Uterus (tissue), 4 donors: ENCODE data around the gene CHERP. TPM values are rescaled to one million over a fixed set of nuclear protein-coding genes. Genes with fewer than 3 reads are reported as not detected.
"Not testable (repeated sequence)": the region's sequence is repeated elsewhere in the genome, so short reads cannot be mapped to it uniquely, and the experiment has no call there.

Source experiments
- DNase-seq, 2 donors: peaks; one replicate each; pipeline ENCODE4 v3.0.0-alpha.2; 2019 to 2020
- H3K27ac ChIP-seq, 2 donors: fragments of 200-600 bp; sonication (generic); 1 replicate in 1 of 2; 2 replicates in 1 of 2; pipeline ENCODE4 v1.5.1; 2016 to 2018
- H3K27me3 ChIP-seq, 2 donors: fragments of 200-600 bp; sonication (generic); one replicate each; pipeline ENCODE4 v1.5.1; 2018 to 2019; ENCODE audit warnings: control low read depth in 1 of 2
- H3K36me3 ChIP-seq, 2 donors: fragments of 200-600 bp; sonication (generic); one replicate each; pipeline ENCODE4 v1.5.1; 2019; ENCODE audit warnings: control low read depth in 1 of 2
- H3K4me1 ChIP-seq, 2 donors: fragments of 200-600 bp; sonication (generic); one replicate each; pipeline ENCODE4 v1.5.1; 2018 to 2019; ENCODE audit warnings: control low read depth in 1 of 2
- H3K4me3 ChIP-seq, 2 donors: fragments of 200-600 bp; sonication (generic); 1 replicate in 1 of 2; 2 replicates in 1 of 2; pipeline ENCODE4 v1.5.1; 2018 to 2019; ENCODE audit warnings: mild to moderate bottlenecking in 1 of 2
- H3K9me3 ChIP-seq, 2 donors: fragments of 200-600 bp; sonication (generic); one replicate each; pipeline ENCODE4 v1.5.1; 2019; ENCODE audit warnings: control low read depth in 1 of 2
- POLR2A ChIP-seq, 2 donors: fragments of 450-650 bp; IDR thresholded peaks; one replicate each; pipeline ENCODE4 v1.6.1; 2016; ENCODE audit warnings: antibody characterized with exemption in 2 of 2, mild to moderate bottlenecking in 1 of 2, moderate library complexity in 1 of 2
- intact Hi-C: fragments of 100-400 bp; cut with DNase I; formaldehyde crosslinking; loops from one replicate; pipeline ENCODE4 v1.15.1; 2023; ENCODE audit warnings: low total_unique reads
- total RNA-seq, 4 donors: library from RNA; depleted of rRNA in 3 of 4; stranded (reverse); fragments of >200 nt in 3 of 4; gene quantifications; one replicate each; pipeline versions ENCODE4 v1.1.0 to v1.2.4, GENCODE V29; 2014 to 2023
- TF ChIP-seq, protein P1 (sequence below), 4 experiments: fragments of 200-600 bp in 2 of 4; fragments of 450-650 bp in 2 of 4; sonication (generic) in 2 of 4; IDR thresholded peaks; one replicate each; pipeline ENCODE4 v1.5.1; 2016 to 2019; ENCODE audit warnings: antibody characterized with exemption in 4 of 4, mild to moderate bottlenecking in 2 of 4, moderate library complexity in 1 of 4
- donor health status: DM: yes; HTN: yes; CAD: no.

Gene CHERP
- total RNA-seq, 4 donors from 2014 or later: 1.8 to 47.9 (median 7.8) TPM

DNA sequence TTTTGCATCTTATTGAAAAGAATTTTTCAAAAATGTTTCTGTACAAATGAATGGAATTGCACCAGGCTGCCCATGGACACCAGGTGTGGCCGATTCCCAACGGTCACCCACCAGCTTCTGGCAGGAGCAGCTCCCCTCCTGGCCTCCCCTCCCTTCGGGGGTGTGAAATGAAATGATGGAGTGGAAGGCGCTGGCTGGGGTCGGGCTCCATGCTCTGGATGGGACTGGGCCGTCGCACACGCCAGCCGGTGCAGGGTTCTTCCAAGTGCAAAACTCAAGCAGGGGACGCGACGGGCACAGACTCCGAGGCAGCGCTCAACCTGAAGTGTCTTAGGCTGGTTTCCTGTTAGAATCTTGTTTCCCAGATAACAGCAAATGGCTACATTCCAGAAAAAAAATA, 24.2 kb downstream of the CHERP start:
- no peaks in the 10 kb centered on the region for H3K4me1 ChIP-seq
- no peaks in the 10 kb centered on the region for H3K27me3 ChIP-seq
- TF ChIP-seq, protein P1, sequence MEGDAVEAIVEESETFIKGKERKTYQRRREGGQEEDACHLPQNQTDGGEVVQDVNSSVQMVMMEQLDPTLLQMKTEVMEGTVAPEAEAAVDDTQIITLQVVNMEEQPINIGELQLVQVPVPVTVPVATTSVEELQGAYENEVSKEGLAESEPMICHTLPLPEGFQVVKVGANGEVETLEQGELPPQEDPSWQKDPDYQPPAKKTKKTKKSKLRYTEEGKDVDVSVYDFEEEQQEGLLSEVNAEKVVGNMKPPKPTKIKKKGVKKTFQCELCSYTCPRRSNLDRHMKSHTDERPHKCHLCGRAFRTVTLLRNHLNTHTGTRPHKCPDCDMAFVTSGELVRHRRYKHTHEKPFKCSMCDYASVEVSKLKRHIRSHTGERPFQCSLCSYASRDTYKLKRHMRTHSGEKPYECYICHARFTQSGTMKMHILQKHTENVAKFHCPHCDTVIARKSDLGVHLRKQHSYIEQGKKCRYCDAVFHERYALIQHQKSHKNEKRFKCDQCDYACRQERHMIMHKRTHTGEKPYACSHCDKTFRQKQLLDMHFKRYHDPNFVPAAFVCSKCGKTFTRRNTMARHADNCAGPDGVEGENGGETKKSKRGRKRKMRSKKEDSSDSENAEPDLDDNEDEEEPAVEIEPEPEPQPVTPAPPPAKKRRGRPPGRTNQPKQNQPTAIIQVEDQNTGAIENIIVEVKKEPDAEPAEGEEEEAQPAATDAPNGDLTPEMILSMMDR (IDR thresholded peaks at IDR 0.05): no peak
- TF ChIP-seq POLR2A (IDR thresholded peaks at IDR 0.05): no peak
- no peaks in the 10 kb centered on the region for H3K9me3 ChIP-seq
- H3K4me3 ChIP-seq: no peak overlapping the region
- H3K36me3 ChIP-seq: no peaks in the 10 kb centered on the region
- no peak for DNase-seq
- intact Hi-C loops: no loop called here
- no peak overlapping the region for H3K27ac ChIP-seq

DNA sequence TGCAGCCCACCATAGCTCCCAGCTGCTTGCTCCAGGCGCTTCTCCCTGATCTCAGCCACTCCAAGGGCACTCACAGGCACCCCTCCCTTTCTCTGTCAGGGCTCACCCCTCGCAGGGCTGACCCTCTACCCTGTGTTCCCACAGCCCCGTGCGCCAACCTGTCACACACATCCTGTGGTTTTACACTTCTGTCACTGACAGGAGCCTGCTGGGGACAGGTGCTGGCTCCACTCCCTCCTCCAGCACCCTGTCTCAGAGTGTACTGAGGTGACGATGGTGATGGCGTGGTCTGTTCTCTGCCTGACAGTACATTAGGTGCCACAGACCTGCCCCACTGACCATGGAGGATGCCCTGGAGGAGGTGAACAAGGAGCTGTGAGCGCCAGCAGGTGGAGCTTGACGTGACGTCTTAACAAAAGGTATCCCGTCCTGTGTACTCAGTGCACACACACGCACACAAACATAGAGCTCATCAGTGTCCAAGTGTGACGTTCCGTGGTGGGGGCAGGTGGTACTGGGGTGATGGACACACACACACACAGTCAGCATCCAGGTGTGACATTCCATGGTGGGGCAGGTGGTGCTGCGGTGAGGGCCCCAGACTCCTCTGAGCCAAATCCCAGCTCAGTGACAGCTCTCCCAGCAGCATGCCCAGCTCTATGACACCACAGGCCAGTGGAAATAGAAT, 25.2 kb downstream of the CHERP start:
- Histone ChIP-seq H3K36me3 (no peaks in the 10 kb centered on the region), H3K9me3 (no peaks in the 10 kb centered on the region), H3K4me1 (no peaks in the 10 kb centered on the region), H3K27me3 (no peaks in the 10 kb centered on the region), H3K27ac (no peak overlapping the region), H3K4me3 (no peak overlapping the region)
- TF ChIP-seq POLR2A (IDR thresholded peaks at IDR 0.05): no peak
- TF ChIP-seq, protein P1 (IDR thresholded peaks at IDR 0.05): no peak
- intact Hi-C loops: no loop called here
- no peak for DNase-seq

DNA sequence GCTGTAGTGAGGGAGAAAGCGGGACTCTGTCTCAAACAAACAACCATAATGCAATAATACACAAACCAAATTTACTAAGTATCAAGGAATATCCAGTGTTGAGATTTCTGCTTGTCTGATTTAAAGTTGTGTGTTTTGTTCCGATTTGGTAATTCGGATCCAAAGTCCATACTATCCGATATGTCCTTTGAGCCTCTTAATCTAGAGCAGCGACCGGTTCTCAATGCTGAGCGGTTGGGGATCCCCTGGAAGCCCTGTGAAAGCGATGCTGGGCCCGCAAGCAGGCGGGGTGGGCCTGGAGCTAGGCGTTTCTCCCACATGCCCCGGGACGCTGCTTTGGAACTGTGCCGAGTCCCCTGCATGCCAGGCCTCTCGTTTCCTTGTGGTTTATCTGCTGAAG, 25.9 kb downstream of the CHERP start:
- Histone ChIP-seq H3K36me3 (no peaks in the 10 kb centered on the region), H3K27me3 (no peaks in the 10 kb centered on the region), H3K4me1 (no peaks in the 10 kb centered on the region), H3K27ac (no peak overlapping the region), H3K9me3 (no peaks in the 10 kb centered on the region), H3K4me3 (no peak overlapping the region)
- intact Hi-C loops: no loop called here
- TF ChIP-seq, protein P1 (IDR thresholded peaks at IDR 0.05): no peak
- TF ChIP-seq POLR2A (IDR thresholded peaks at IDR 0.05): no peak
- DNase-seq: no peak

DNA sequence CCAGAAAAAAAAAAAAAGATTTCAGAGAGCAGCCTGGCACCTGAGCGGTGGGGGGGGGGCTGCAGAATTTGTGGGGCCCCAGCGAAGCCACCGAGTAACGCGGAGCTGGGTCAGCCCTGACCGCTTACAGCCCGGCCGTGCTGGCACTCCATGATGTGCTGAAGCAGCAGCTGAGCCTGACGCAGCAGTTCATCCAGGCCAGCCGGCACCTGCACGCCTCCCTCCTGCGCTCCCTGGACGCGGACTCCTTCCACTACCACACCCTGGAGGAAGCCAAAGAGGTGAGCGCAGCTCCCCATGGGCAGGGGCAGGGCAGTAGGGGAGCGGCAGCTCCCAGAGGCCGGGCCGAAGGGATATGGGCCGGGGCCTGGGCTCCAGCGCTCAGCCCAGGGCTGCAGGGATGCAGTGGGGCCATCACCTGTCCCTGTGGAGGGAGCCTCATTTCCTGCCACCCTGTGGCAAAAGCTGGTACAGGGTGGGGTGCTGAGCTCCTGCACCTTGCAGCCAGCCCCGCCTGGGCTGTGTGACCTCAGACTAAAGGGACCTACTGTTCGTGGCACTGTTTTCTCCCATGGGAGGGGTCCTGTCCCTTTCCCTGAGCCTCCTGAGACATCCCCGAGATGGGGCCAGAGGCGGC, 27.7 kb downstream of the CHERP start:
- DNase-seq: no peak
- TF ChIP-seq, protein P1 (IDR thresholded peaks at IDR 0.05): no peak
- TF ChIP-seq POLR2A (IDR thresholded peaks at IDR 0.05): no peak
- Histone ChIP-seq H3K27ac (no peak overlapping the region), H3K27me3 (no peaks in the 10 kb centered on the region), H3K36me3 (no peaks in the 10 kb centered on the region), H3K4me3 (no peak overlapping the region), H3K9me3 (no peaks in the 10 kb centered on the region), H3K4me1 (no peaks in the 10 kb centered on the region)
- intact Hi-C loops: no loop called here

DNA sequence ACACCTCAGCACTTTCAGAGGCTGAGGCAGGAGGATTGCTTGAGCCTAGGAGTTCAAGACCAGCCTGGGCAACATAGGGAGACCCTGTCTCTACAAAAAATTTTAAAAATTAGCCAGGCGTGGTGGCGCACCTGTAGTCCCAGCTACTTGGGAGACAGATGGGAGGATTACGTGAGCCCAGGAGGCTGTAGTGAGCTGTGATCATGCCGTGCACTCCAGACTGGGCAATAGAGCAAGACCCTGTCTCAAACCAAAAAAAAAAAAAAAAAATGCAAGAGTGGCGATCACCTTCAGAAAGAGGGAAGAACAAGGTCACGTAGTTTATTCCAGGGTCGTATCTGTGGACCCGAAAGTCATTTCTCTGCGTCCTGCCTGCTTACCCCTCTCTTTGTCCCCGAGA, 29.6 kb downstream of the CHERP start:
- H3K9me3 ChIP-seq, H3K4me1 ChIP-seq, H3K27ac ChIP-seq, H3K36me3 ChIP-seq, H3K4me3 ChIP-seq, H3K27me3 ChIP-seq, intact Hi-C loops, DNase-seq: not testable (repeated sequence)
